IMR-90 (cell line): Measurements from ENCODE around the gene CASP3. TPM values are rescaled to one million over a fixed set of nuclear protein-coding genes. Genes with fewer than 3 reads are reported as not detected.

Source experiments
- ATAC-seq: fragments of 200-7000 bp; cut with Tn5 transposase; 2 replicates; pipeline ENCODE4 v1.9.1; 2020; ENCODE audit warnings: low read depth, mild to moderate bottlenecking, moderate library complexity
- BruUV-seq: library from RNA; stranded (reverse); fragments of 400-500 nt; replicated peaks from 2 replicates; lab custom pipeline; 2021; lab: Mats Ljungman, UMichigan
- CTCF ChIA-PET: fragments of 300-600 bp; formaldehyde crosslinking; extraction: SDS; loops from one replicate; lab custom pipeline; 2021; ENCODE audit warnings: antibody characterized with exemption; lab: Yijun Ruan, JAX
- POLR2A ChIA-PET: fragments of 300-600 bp; sonication (Branson Sonifier 250); formaldehyde crosslinking; loops from one replicate; lab custom pipeline; 2022; ENCODE audit warnings: antibody characterized with exemption; ENCODE audit not compliant: unreplicated experiment; lab: Charles Lee
- DNase-seq: peaks from one replicate; pipeline ENCODE4 v3.0.0; 2013
- H2AFZ ChIP-seq: replicated peaks from 2 replicates; pipeline ENCODE3; 2013; ENCODE audit warnings: low read length, mild to moderate bottlenecking; ENCODE audit not compliant: poor library complexity
- H2AK5ac ChIP-seq: 2 replicates; pipeline ENCODE4 v1.6.1; 2013; ENCODE audit warnings: low read depth, low read length, inconsistent platforms
- H2AK9ac ChIP-seq: replicated peaks from 2 replicates; pipeline ENCODE3; 2013; ENCODE audit warnings: mild to moderate bottlenecking, low read depth, low read length, moderate library complexity; ENCODE audit not compliant: poor library complexity
- H2BK120ac ChIP-seq: 2 replicates; pipeline ENCODE4 v1.6.1; 2013; ENCODE audit warnings: low read depth, low read length, inconsistent platforms
- H2BK15ac ChIP-seq: 3 replicates; pipeline ENCODE4 v1.6.1; 2013; ENCODE audit warnings: low read depth, low read length, inconsistent platforms
- H2BK20ac ChIP-seq: 2 replicates; pipeline ENCODE4 v1.6.1; 2013; ENCODE audit warnings: low read depth, mild to moderate bottlenecking, inconsistent platforms, low read length, moderate library complexity
- H2BK5ac ChIP-seq: 2 replicates; pipeline ENCODE4 v1.6.1; 2013; ENCODE audit warnings: mild to moderate bottlenecking, low read depth, low read length, inconsistent platforms; ENCODE audit not compliant: poor library complexity, severe bottlenecking
- H3K14ac ChIP-seq: replicated peaks from 2 replicates; pipeline ENCODE4 v1.6.1; 2013; ENCODE audit warnings: low read depth, low read length, inconsistent platforms
- H3K18ac ChIP-seq: 2 replicates; pipeline ENCODE4 v1.6.1; 2013; ENCODE audit warnings: low read depth, low read length, control low read depth
- H3K23ac ChIP-seq: 2 replicates; pipeline ENCODE4 v1.6.1; 2013; ENCODE audit warnings: low read depth, low read length, inconsistent platforms
- H3K27ac ChIP-seq: 2 replicates; pipeline ENCODE4 v1.5.1; 2013; ENCODE audit warnings: mild to moderate bottlenecking, control low read depth, low read length; ENCODE audit not compliant: insufficient read depth
- H3K27me3 ChIP-seq: 2 replicates; pipeline ENCODE4 v1.6.1; 2013; ENCODE audit warnings: low read length; ENCODE audit not compliant: control insufficient read depth, insufficient read depth
- H3K36me3 ChIP-seq: 2 replicates; pipeline ENCODE4 v1.6.1; 2013; ENCODE audit warnings: low read length, mixed read lengths; ENCODE audit not compliant: control insufficient read depth, insufficient read depth
- H3K4ac ChIP-seq: 2 replicates; pipeline ENCODE4 v1.6.1; 2013; ENCODE audit warnings: low read depth, low read length, inconsistent platforms
- H3K4me1 ChIP-seq: 2 replicates; pipeline ENCODE4 v1.6.1; 2013; ENCODE audit warnings: low read length, mixed read lengths; ENCODE audit not compliant: control insufficient read depth, insufficient read depth
- H3K4me2 ChIP-seq: 2 replicates; pipeline ENCODE4 v1.6.1; 2013; ENCODE audit warnings: low read depth, mild to moderate bottlenecking, control low read depth, low read length, moderate library complexity
- H3K4me3 ChIP-seq: 2 replicates; pipeline ENCODE4 v1.5.1; 2013; ENCODE audit warnings: low read depth, mild to moderate bottlenecking, control low read depth, low read length, moderate library complexity; ENCODE audit not compliant: insufficient read depth
- H3K56ac ChIP-seq: 2 replicates; pipeline ENCODE4 v1.6.1; 2013; ENCODE audit warnings: low read length, inconsistent platforms; ENCODE audit not compliant: insufficient read depth; ENCODE audit errors: extremely low read depth
- H3K79me1 ChIP-seq, 2 experiments: 2 replicates each; pipeline ENCODE4 v1.6.1; 2013; ENCODE audit warnings: low read length in 2 of 2, inconsistent platforms in 1 of 2, low read depth in 1 of 2
- H3K9ac ChIP-seq: 2 replicates; pipeline ENCODE4 v1.6.1; 2013; ENCODE audit warnings: low read depth, low read length, control low read depth
- H3K9me1 ChIP-seq: 2 replicates; pipeline ENCODE4 v1.6.1; 2013; ENCODE audit warnings: low read length, inconsistent platforms; ENCODE audit not compliant: insufficient read depth
- H3K9me3 ChIP-seq: 2 replicates; pipeline ENCODE4 v1.6.1; 2013; ENCODE audit warnings: low read length; ENCODE audit not compliant: control insufficient read depth, insufficient read depth
- H4K20me1 ChIP-seq: 2 replicates; pipeline ENCODE4 v1.6.1; 2013; ENCODE audit warnings: low read length, inconsistent platforms; ENCODE audit not compliant: insufficient read depth
- H4K5ac ChIP-seq: 2 replicates; pipeline ENCODE4 v1.6.1; 2013; ENCODE audit warnings: mild to moderate bottlenecking, low read depth, low read length, control low read depth
- H4K8ac ChIP-seq, 2 experiments: 2 replicates each; pipeline ENCODE4 v1.6.1; 2013; ENCODE audit warnings: low read depth in 2 of 2, low read length in 2 of 2, control low read depth in 1 of 2, inconsistent platforms in 1 of 2
- H4K91ac ChIP-seq: 2 replicates; pipeline ENCODE4 v1.6.1; 2013; ENCODE audit warnings: low read depth, low read length, inconsistent platforms; ENCODE audit not compliant: insufficient read depth
- CHD1 ChIP-seq: IDR thresholded peaks from 2 replicates; pipeline ENCODE4 v1.6.1; 2012; ENCODE audit warnings: low read depth, low read length, improper control_type of control experiment
- FOS ChIP-seq: fragments of 150-350 bp; IDR thresholded peaks from 2 replicates; pipeline ENCODE4 v1.6.1; 2016; ENCODE audit warnings: low read depth, low read length
- MAZ ChIP-seq: IDR thresholded peaks from 2 replicates; pipeline ENCODE4 v1.6.1; 2012; ENCODE audit warnings: low read depth, mild to moderate bottlenecking, low read length, improper control_type of control experiment, moderate library complexity, borderline replicate concordance
- MXI1 ChIP-seq: IDR thresholded peaks from 2 replicates; pipeline ENCODE4 v1.6.1; 2012; ENCODE audit warnings: low read depth, mild to moderate bottlenecking, low read length, moderate library complexity, borderline replicate concordance
- RAD21 ChIP-seq: IDR thresholded peaks from 2 replicates; pipeline ENCODE4 v1.6.1; 2012; ENCODE audit warnings: low read length, improper control_type of control experiment
- SMC3 ChIP-seq: fragments of 150-350 bp; IDR thresholded peaks from 2 replicates; pipeline ENCODE4 v1.6.1; 2016; ENCODE audit warnings: low read depth, mild to moderate bottlenecking, antibody characterized with exemption, low read length, moderate library complexity
- WGBS, 2 experiments: methylation state at CpG; one replicate each; pipeline versions ENCODE4 v1.1.5 to v1.1.7; 2013; ENCODE audit warnings: missing lambda C conversion rate in 2 of 2; ENCODE audit not compliant: insufficient read length in 1 of 2; ENCODE audit errors: extremely low coverage in 2 of 2; 5-methylcytosine and 5-hydroxymethylcytosine counted together
- dilution Hi-C: fragments of 300-500 bp; cut with HindIII; formaldehyde crosslinking; loops from one replicate; pipeline ENCODE4 v1.14.3; 2018; ENCODE audit warnings: low sequenced_read_pairs; ENCODE audit not compliant: unreplicated experiment
- in situ Hi-C: fragments of 300-500 bp; cut with MboI; formaldehyde crosslinking; loops from 3 replicates; pipeline ENCODE4 v1.14.3; 2019; ENCODE audit warnings: low sequenced_read_pairs, inconsistent platforms, mixed read lengths
- intact Hi-C: fragments of 100-400 bp; cut with micrococcal nuclease; formaldehyde crosslinking; loops from 2 replicates; pipeline ENCODE4 v1.10.0; 2022
- polyA plus RNA-seq, 3 experiments: library from polyadenylated mRNA; depleted of rRNA; stranded (reverse); fragments of >200 nt; gene quantifications; 2 replicates each; pipeline ENCODE4 v1.2.3, GENCODE V29; 2012; ENCODE audit warnings: low replicate concordance in 1 of 3
- total RNA-seq: library from RNA; depleted of rRNA; stranded (reverse); fragments of >200 nt; gene quantifications from 2 replicates; pipeline ENCODE4 v1.2.3, GENCODE V29; 2012
- TF ChIP-seq, protein P1 (sequence below): fragments of 150-350 bp; IDR thresholded peaks from 2 replicates; pipeline ENCODE4 v1.6.1; 2016; ENCODE audit warnings: low read depth, mild to moderate bottlenecking, low read length, moderate library complexity, borderline replicate concordance

CASP3 gene
- total and polyA plus RNA-seq, 2 of the 4 experiments (the other 2 are of a cell fraction): 26.7 to 27.4 TPM

DNA sequence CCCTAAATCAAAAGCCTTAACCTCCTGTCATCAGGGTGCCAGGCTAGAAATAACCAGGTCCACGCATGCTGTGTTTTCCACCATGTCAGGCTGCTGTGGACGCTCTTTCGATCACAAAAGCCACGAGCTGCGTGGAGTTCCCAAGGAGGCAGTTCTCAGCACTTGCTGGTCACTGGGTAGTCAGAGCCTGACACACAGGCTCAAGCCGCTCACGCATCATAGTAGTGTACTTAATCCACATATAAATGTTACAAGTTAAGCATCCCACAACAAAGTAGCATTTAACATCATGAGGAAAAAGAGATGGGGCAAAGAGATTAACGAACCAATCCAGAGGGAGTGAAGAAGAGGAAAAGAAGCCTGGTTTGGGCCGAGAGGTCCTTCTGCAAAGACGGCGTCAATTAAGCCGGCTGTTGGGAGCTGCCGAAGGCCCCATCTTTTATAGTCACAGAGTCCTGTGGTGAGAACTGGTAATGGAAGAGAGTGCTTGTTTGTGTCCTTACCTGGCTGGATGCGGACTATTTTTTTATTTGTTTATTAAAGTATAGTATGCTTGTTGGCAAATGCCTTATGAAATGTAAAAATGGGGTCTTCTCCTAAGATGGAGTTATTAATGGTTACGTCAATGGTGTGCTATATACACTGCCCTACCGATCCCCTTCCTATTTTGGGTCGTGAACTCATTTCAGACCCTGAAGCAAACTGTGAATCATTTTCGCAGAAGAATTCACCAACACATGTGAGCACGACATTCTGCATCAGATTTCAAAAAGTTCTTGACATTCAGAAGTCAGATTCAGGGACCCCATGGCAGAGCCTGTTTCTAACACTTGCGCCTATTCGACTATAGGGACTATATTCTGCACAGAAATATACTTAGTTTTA, 966 bp upstream of the CASP3 start:
- ChIA-PET POLR2A (interaction anchor here (0.6 to 1.3 kb wide), 5 partner anchors 13 to 1343 kb away, joined by 3 to 11 read pairs (median 5); no protein-coding TSS in a partner anchor), CTCF (interaction anchor here (0.6 kb wide), 1 partner anchor 164 kb away, joined by 3 read pairs; no protein-coding TSS in a partner anchor)
- H3K27me3 ChIP-seq: no peaks in the 10 kb centered on the region
- in situ Hi-C loops (no loop called here), dilution Hi-C loops (no loop called here), intact Hi-C loops (loop anchor here (1.0 to 10.0 kb wide), 6 partner anchors 84 to 387 kb away; partner anchors contain the start of genes ACSL1, CENPU and IRF2)
- H3K4me1 ChIP-seq: peaks cover 6% of the 10 kb centered on the region
- peak overlapping the region; percentile 70 for H3K27ac ChIP-seq
- peak overlapping the region; percentile 92 for H3K9ac ChIP-seq
- ATAC-seq: peak; percentile 18
- peaks cover 15% of the 10 kb centered on the region; the same call in 1 of the 2 replicates for H4K20me1 ChIP-seq
- peak overlapping the region; percentile 99 for H3K23ac ChIP-seq
- H3K56ac ChIP-seq: peak overlapping the region; percentile 95
- H3K14ac ChIP-seq: peak overlapping the region; percentile 99
- 32% methylated on average over 6 of the region's 21 CpGs; no CpG with 5 or more reads in 1 of the 2 experiments for WGBS, 2 experiments
- H4K8ac ChIP-seq: peak overlapping the region; percentile 89 to 94
- H3K18ac ChIP-seq: peak overlapping the region; percentile 14
- TF ChIP-seq MAZ: no peak
- 0 out of 2 replicates have a peak, but pooled peaks have one; percentile 8 for TF ChIP-seq RAD21
- no peak for TF ChIP-seq SMC3
- peak; percentile 61; the same call in 1 of the 2 replicates for TF ChIP-seq MXI1
- TF ChIP-seq, protein P1, sequence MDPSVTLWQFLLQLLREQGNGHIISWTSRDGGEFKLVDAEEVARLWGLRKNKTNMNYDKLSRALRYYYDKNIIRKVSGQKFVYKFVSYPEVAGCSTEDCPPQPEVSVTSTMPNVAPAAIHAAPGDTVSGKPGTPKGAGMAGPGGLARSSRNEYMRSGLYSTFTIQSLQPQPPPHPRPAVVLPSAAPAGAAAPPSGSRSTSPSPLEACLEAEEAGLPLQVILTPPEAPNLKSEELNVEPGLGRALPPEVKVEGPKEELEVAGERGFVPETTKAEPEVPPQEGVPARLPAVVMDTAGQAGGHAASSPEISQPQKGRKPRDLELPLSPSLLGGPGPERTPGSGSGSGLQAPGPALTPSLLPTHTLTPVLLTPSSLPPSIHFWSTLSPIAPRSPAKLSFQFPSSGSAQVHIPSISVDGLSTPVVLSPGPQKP: no peak
- TF ChIP-seq FOS: no peak
- TF ChIP-seq CHD1: no peak
- H2AFZ ChIP-seq: peak overlapping the region; percentile 93
- peak overlapping the region; percentile 63 for H3K4me3 ChIP-seq
- peak overlapping the region; percentile 92 for H2AK5ac ChIP-seq
- H2BK20ac ChIP-seq: no peak overlapping the region
- peak overlapping the region; percentile 36 for H2BK5ac ChIP-seq
- H4K5ac ChIP-seq: peak overlapping the region; percentile 77
- peaks cover 27 to 31% of the 10 kb centered on the region in 2 experiments for H3K79me1 ChIP-seq
- peak overlapping the region; percentile 98 for H4K91ac ChIP-seq
- H2AK9ac ChIP-seq: peak overlapping the region; percentile 94
- peak overlapping the region; percentile 98 for H3K4ac ChIP-seq
- DNase-seq: peak; percentile 65
- peak overlapping the region; percentile 87 for H3K4me2 ChIP-seq
- no peaks in the 10 kb centered on the region for H3K9me1 ChIP-seq
- BruUV-seq: TSS peak; percentile 86
- H2BK120ac ChIP-seq: peak overlapping the region; percentile 73
- H3K9me3 ChIP-seq: no peaks in the 10 kb centered on the region
- H2BK15ac ChIP-seq: peak overlapping the region; percentile 73; the same call in 1 of the 3 replicates
- no peaks in the 10 kb centered on the region for H3K36me3 ChIP-seq
